ENCODE measurements around the gene PROM1. TPM values are rescaled to one million over a fixed set of nuclear protein-coding genes. Genes with fewer than 3 reads are reported as not detected.

PROM1 gene
- total RNA-seq, 4 donors from 2014 or later = 3.4 to 9.0 (median 5.0) TPM

DNA sequence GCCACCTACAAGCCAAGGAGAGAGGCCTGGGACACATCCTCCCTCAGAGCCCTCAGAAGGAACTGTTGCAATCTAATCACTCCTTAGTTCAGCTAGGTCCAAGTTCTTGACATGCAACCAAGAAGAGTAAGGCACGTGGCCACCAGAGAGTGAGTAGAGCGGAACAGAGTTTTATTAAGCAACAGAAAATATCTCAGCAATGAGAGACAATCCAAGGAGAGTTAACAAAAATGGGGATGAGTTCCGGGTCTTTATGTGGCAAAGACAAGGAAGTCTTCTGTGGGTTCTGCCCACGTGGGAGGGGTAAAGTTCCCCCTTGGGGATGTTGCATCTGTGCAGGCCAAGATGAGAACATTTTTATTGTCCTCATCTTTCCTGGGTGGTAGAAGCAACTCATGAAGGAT, 38.5 kb upstream of the PROM1 start:
- no peaks in the 10 kb centered on the region for H3K27me3 ChIP-seq
- H3K36me3 ChIP-seq = no peaks in the 10 kb centered on the region
- WGBS = 73% methylated on average over 4 of the region's 4 CpGs
- no peaks in the 10 kb centered on the region for H3K9me3 ChIP-seq
- TF ChIP-seq EP300 (IDR thresholded peaks at IDR 0.05) = no peak
- TF ChIP-seq, protein P1, sequence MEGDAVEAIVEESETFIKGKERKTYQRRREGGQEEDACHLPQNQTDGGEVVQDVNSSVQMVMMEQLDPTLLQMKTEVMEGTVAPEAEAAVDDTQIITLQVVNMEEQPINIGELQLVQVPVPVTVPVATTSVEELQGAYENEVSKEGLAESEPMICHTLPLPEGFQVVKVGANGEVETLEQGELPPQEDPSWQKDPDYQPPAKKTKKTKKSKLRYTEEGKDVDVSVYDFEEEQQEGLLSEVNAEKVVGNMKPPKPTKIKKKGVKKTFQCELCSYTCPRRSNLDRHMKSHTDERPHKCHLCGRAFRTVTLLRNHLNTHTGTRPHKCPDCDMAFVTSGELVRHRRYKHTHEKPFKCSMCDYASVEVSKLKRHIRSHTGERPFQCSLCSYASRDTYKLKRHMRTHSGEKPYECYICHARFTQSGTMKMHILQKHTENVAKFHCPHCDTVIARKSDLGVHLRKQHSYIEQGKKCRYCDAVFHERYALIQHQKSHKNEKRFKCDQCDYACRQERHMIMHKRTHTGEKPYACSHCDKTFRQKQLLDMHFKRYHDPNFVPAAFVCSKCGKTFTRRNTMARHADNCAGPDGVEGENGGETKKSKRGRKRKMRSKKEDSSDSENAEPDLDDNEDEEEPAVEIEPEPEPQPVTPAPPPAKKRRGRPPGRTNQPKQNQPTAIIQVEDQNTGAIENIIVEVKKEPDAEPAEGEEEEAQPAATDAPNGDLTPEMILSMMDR (IDR thresholded peaks at IDR 0.05) = no peak
- TF ChIP-seq POLR2A (IDR thresholded peaks at IDR 0.05) = no peak
- H3K4me1 ChIP-seq = no peaks in the 10 kb centered on the region
- DNase-seq (ENCODE audit: low spot score in 2 of 2) = no peak
- no peak overlapping the region for H3K4me3 ChIP-seq
- H3K27ac ChIP-seq = no peak overlapping the region

- H3K4me1 ChIP-seq = no peaks in the 10 kb centered on the region
- no peak overlapping the region for H3K27ac ChIP-seq
- no peaks in the 10 kb centered on the region for H3K36me3 ChIP-seq
- H3K4me3 ChIP-seq = no peak overlapping the region
- TF ChIP-seq POLR2AphosphoS5 (IDR thresholded peaks at IDR 0.05) = no peak
- TF ChIP-seq POLR2A (IDR thresholded peaks at IDR 0.05) = no peak
- TF ChIP-seq, protein P1 (IDR thresholded peaks at IDR 0.05) = no peak
- TF ChIP-seq EP300 (IDR thresholded peaks at IDR 0.05) = no peak
- no peaks in the 10 kb centered on the region for H3K27me3 ChIP-seq
- H3K9me3 ChIP-seq = no peaks in the 10 kb centered on the region
- DNase-seq (ENCODE audit: low spot score in 2 of 2) = no peak
- WGBS = 75% methylated on average over 4 of the region's 4 CpGs
These were observed 36.9 kb upstream of the PROM1 start for GRCh38 chr4:16120720-16121119.

- no peak overlapping the region for H3K27ac ChIP-seq
- no peaks in the 10 kb centered on the region for H3K9me3 ChIP-seq
- TF ChIP-seq EP300 (IDR thresholded peaks at IDR 0.05) (no peak), POLR2AphosphoS5 (IDR thresholded peaks at IDR 0.05) (no peak), POLR2A (IDR thresholded peaks at IDR 0.05) (no peak)
- TF ChIP-seq, protein P1 (IDR thresholded peaks at IDR 0.05) = no peak
- DNase-seq (ENCODE audit: low spot score in 2 of 2) = no peak
- H3K36me3 ChIP-seq = no peaks in the 10 kb centered on the region
- 91% methylated on average over 4 of the region's 4 CpGs for WGBS
- H3K4me1 ChIP-seq = no peaks in the 10 kb centered on the region
- no peaks in the 10 kb centered on the region for H3K27me3 ChIP-seq
- H3K4me3 ChIP-seq = no peak overlapping the region
These were observed 36.2 kb upstream of the PROM1 start for GRCh38 chr4:16119981-16120380.

DNA sequence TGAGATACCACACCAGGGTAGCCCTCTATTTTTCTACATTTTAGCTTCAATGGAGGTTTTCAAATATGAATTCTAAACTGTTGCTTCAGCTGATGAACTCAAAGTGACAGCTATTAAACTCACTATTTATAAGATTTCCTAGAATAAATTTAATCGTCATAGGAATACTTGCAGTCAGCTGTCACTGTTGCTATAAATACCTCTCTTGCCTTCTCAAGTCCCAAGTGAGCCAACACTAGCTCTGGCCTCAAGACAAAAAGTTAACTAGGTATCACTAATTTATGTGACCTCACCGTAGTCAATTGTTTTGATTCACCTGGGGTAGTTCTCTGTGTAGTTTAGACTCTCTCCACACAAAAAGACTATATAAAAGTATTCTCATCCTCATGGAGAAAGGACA, 34.3 kb upstream of the PROM1 start:
- H3K36me3 ChIP-seq = no peaks in the 10 kb centered on the region
- no peaks in the 10 kb centered on the region for H3K4me1 ChIP-seq
- no peaks in the 10 kb centered on the region for H3K9me3 ChIP-seq
- WGBS = 14% methylated on average over 2 of the region's 2 CpGs
- no peak overlapping the region for H3K27ac ChIP-seq
- no peak for DNase-seq (ENCODE audit: low spot score in 2 of 2)
- H3K27me3 ChIP-seq = no peaks in the 10 kb centered on the region
- TF ChIP-seq POLR2AphosphoS5 (IDR thresholded peaks at IDR 0.05) = no peak
- TF ChIP-seq, protein P1 (IDR thresholded peaks at IDR 0.05) = no peak
- no peak overlapping the region for H3K4me3 ChIP-seq

GRCh38 chr4:16117164-16117563, 33.3 kb upstream of the PROM1 start:
- H3K36me3 ChIP-seq = no peaks in the 10 kb centered on the region
- H3K27me3 ChIP-seq = no peaks in the 10 kb centered on the region
- WGBS = 86% methylated on average over 5 of the region's 5 CpGs
- H3K4me1 ChIP-seq = no peaks in the 10 kb centered on the region
- no peak overlapping the region for H3K4me3 ChIP-seq
- H3K27ac ChIP-seq = no peak overlapping the region
- no peak for DNase-seq (ENCODE audit: low spot score in 2 of 2)
- no peak for TF ChIP-seq POLR2AphosphoS5 (IDR thresholded peaks at IDR 0.05)
- no peak for TF ChIP-seq POLR2A (IDR thresholded peaks at IDR 0.05)
- TF ChIP-seq, protein P1 (IDR thresholded peaks at IDR 0.05) = no peak
- TF ChIP-seq EP300 (IDR thresholded peaks at IDR 0.05) = no peak
- no peaks in the 10 kb centered on the region for H3K9me3 ChIP-seq
